Measurements from ENCODE around the gene CLCF1.
A peak's percentile ranks its signal among the peaks of the same experiment; 100 is the strongest.

CLCF1 gene

GRCh38 chr11:67356387-67356863, 17.0 kb downstream of the CLCF1 start:
- intact Hi-C loops (cut with DNase I; ENCODE audit: low total_unique reads) = no loop called here
- Histone ChIP-seq H3K4me1 (peaks cover 8 to 59% (median 46%) of the 10 kb centered on the region in 4 donors), H3K27me3 (no peaks in the 10 kb centered on the region), H3K27ac (peak overlapping the region; percentile 96 to 97), H3K36me3 (no peaks in the 10 kb centered on the region), H3K9me3 (no peaks in the 10 kb centered on the region), H3K4me3 (no peak overlapping the region)
- no peak for DNase-seq
- TF ChIP-seq, protein P1, sequence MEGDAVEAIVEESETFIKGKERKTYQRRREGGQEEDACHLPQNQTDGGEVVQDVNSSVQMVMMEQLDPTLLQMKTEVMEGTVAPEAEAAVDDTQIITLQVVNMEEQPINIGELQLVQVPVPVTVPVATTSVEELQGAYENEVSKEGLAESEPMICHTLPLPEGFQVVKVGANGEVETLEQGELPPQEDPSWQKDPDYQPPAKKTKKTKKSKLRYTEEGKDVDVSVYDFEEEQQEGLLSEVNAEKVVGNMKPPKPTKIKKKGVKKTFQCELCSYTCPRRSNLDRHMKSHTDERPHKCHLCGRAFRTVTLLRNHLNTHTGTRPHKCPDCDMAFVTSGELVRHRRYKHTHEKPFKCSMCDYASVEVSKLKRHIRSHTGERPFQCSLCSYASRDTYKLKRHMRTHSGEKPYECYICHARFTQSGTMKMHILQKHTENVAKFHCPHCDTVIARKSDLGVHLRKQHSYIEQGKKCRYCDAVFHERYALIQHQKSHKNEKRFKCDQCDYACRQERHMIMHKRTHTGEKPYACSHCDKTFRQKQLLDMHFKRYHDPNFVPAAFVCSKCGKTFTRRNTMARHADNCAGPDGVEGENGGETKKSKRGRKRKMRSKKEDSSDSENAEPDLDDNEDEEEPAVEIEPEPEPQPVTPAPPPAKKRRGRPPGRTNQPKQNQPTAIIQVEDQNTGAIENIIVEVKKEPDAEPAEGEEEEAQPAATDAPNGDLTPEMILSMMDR (IDR thresholded peaks at IDR 0.05) = no peak

GRCh38 chr11:67355794-67356386, 17.5 kb downstream of the CLCF1 start:
- H3K9me3 ChIP-seq = no peaks in the 10 kb centered on the region
- H3K4me1 ChIP-seq = peaks cover 8 to 64% (median 51%) of the 10 kb centered on the region in 4 donors
- no peak for DNase-seq
- intact Hi-C loops (cut with DNase I; ENCODE audit: low total_unique reads) = loop anchor here (2.0 kb wide), 1 partner anchor 19 kb away; no protein-coding TSS in a partner anchor
- peak overlapping the region; percentile 96 to 97 for H3K27ac ChIP-seq
- no peak overlapping the region for H3K4me3 ChIP-seq
- TF ChIP-seq, protein P1 (IDR thresholded peaks at IDR 0.05) = no peak
- no peaks in the 10 kb centered on the region for H3K27me3 ChIP-seq
- no peaks in the 10 kb centered on the region for H3K36me3 ChIP-seq

GRCh38 chr11:67355023-67355793, 18.2 kb downstream of the CLCF1 start:
- DNase-seq = peak in 1 of 2 donors; percentile 78
- no peaks in the 10 kb centered on the region for H3K27me3 ChIP-seq
- TF ChIP-seq, protein P1 (IDR thresholded peaks at IDR 0.05) = no peak
- peaks cover 8 to 68% (median 56%) of the 10 kb centered on the region in 4 donors for H3K4me1 ChIP-seq
- peak overlapping the region; percentile 96 to 97 for H3K27ac ChIP-seq
- intact Hi-C loops (cut with DNase I; ENCODE audit: low total_unique reads) = loop anchor here (2.0 kb wide), 1 partner anchor 20 kb away; no protein-coding TSS in a partner anchor
- H3K9me3 ChIP-seq = no peaks in the 10 kb centered on the region
- H3K36me3 ChIP-seq = no peaks in the 10 kb centered on the region
- H3K4me3 ChIP-seq = peak overlapping the region in 1 of 2 donors; percentile 85

DNA sequence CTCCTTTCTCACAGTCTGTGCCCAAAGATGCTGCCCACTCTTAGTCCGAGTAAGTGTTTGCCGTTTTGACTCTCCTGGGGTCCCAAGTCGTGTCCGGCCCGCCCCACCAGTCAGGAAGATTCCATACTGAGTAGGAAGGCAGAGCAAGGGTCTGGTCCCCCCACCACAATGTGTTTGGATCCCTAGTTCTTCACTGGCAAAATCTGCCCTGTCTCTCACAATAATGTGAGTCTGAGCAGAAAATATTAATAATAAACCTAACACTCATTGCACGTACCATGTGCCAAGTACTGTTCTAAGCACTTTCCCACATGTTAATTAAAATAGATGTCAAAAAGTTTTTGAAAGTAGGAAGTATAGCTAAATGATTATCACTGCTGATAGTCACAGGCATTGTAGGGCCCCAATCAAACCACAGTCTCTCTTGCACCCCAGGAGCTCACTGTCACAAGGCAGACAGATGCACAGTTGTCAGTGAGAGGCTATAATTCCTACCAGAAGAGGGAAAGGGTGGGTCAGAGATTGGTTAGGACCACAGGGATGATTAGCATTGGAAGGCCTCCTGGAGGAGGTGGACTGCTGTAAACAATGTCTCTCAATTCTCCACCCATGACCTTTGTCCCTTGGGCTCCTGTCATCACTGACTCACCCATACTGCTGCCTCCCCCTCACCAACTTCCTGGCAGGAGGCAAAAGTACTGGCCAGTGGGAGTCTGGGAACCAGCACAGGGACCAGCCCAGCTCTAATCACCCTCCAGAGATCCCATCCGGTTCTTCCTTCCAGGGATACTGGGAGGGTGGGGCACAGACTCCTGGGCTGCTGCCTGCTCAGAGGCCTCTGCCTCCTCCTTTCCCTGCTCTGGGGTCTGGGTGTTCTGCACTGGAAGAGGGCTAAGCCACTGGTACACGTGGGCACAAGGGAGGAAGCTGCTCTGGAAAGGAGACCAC, 19.0 kb downstream of the CLCF1 start:
- Histone ChIP-seq H3K27me3 (no peaks in the 10 kb centered on the region), H3K4me3 (peak overlapping the region; percentile 65 to 85), H3K36me3 (no peaks in the 10 kb centered on the region), H3K4me1 (peaks cover 8 to 72% (median 60%) of the 10 kb centered on the region in 4 donors), H3K9me3 (no peaks in the 10 kb centered on the region), H3K27ac (peak overlapping the region; percentile 96 to 97)
- peak; percentile 92 to 96 for DNase-seq
- TF ChIP-seq, protein P1 (IDR thresholded peaks at IDR 0.05) = no peak
- intact Hi-C loops (cut with DNase I; ENCODE audit: low total_unique reads) = loop anchor here (2.0 to 5.0 kb wide), 2 partner anchors 20 to 153 kb away; partner anchors contain the start of genes CDK2AP2 and PITPNM1
